ENCODE results near the gene MSI2.

The MSI2 gene

GRCh38 chr17:57381498-57381897 is 125.2 kb downstream of the MSI2 start:
- Histone ChIP-seq H3K27ac (ENCODE audit: low read depth, low read length) (no peak overlapping the region), H3K9me2 (replicated peaks; ENCODE audit: insufficient read depth, low read length) (no peaks in the 10 kb centered on the region), H3K79me2 (ENCODE audit: insufficient read depth, low read length) (peaks cover 40% of the 10 kb centered on the region), H3K27me3 (ENCODE audit: low read length) (no peaks in the 10 kb centered on the region), H3K36me3 (ENCODE audit: low read length) (no peaks in the 10 kb centered on the region), H3F3A (ENCODE audit: insufficient read depth) (no peaks in the 10 kb centered on the region), H2AFZ (ENCODE audit: low read depth, low read length, severe bottlenecking) (no peak overlapping the region), H3K9ac (ENCODE audit: low read length) (no peak overlapping the region), H4K20me1 (ENCODE audit: low read depth, low read length) (no peaks in the 10 kb centered on the region), H3K4me2 (ENCODE audit: low read depth, low read length, poor library complexity, severe bottlenecking) (no peak overlapping the region), H3K9me3 (ENCODE audit: insufficient read depth, low read length) (no peaks in the 10 kb centered on the region), H3K4me3 (ENCODE audit: insufficient read depth, low read length, poor library complexity, severe bottlenecking) (no peak overlapping the region)
- TF ChIP-seq CTCF (IDR thresholded peaks at IDR 0.05; ENCODE audit: insufficient read depth, low read length, poor library complexity, severe bottlenecking) (no peak), EZH2phosphoT487 (conservative IDR thresholded peaks at IDR 0.05; ENCODE audit: low read length) (no peak)

DNA sequence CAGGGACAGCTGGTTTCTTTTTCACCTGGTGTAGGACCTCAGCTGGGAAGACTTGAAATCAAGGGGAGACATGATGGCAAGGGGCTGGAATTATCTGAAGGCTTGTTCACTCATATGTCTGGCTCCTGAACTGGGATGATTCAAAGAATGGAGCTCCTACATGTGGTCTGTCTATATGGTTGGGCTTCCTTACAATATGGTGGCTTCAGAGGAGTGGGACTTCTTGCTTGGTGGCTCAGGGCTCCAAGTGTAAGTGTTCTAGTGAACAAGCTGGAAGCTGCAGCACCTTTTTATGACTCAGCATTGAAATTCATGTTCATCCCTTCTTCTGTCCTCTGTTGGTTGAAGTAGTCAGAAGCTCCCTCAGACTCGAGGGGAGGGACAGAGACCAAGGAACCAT is 127.9 kb downstream of the MSI2 start:
- no peaks in the 10 kb centered on the region for H3F3A ChIP-seq (ENCODE audit: insufficient read depth)
- H2AFZ ChIP-seq (ENCODE audit: low read depth, low read length, severe bottlenecking), result no peak overlapping the region
- H3K36me3 ChIP-seq (ENCODE audit: low read length), result 0 out of 2 replicates have a peak, but pooled peaks cover 3% of the 10 kb centered on the region
- no peaks in the 10 kb centered on the region for H3K9me3 ChIP-seq (ENCODE audit: insufficient read depth, low read length)
- H3K4me3 ChIP-seq (ENCODE audit: insufficient read depth, low read length, poor library complexity, severe bottlenecking), result no peak overlapping the region
- no peak overlapping the region for H3K4me2 ChIP-seq (ENCODE audit: low read depth, low read length, poor library complexity, severe bottlenecking)
- H3K9me2 ChIP-seq (replicated peaks; ENCODE audit: insufficient read depth, low read length), result no peaks in the 10 kb centered on the region
- H3K79me2 ChIP-seq (ENCODE audit: insufficient read depth, low read length), result peaks cover 45% of the 10 kb centered on the region
- H3K27me3 ChIP-seq (ENCODE audit: low read length), result no peaks in the 10 kb centered on the region
- TF ChIP-seq EZH2phosphoT487 (conservative IDR thresholded peaks at IDR 0.05; ENCODE audit: low read length) (no peak), CTCF (IDR thresholded peaks at IDR 0.05; ENCODE audit: insufficient read depth, low read length, poor library complexity, severe bottlenecking) (no peak)
- no peak overlapping the region for H3K9ac ChIP-seq (ENCODE audit: low read length)
- no peaks in the 10 kb centered on the region for H4K20me1 ChIP-seq (ENCODE audit: low read depth, low read length)
- no peak overlapping the region for H3K27ac ChIP-seq (ENCODE audit: low read depth, low read length)

DNA sequence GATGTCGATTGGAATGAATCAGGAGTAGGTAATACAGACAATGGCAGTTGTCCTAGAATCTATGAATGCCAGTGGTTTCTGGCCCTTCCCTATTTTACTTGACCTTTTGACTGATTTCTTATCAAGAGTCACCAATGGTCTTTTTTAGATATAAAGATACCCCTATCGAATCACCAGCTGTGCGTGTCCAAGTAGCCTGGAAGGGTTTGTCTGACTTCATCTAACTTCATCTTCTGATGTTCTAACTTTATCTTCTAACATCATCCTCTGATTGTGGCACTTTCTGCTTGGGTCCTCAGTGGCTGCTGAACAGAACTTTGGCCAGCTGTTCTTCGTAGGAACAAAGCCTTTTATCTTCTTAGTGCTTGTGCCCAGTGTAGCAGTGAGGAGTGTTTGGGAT is 129.7 kb downstream of the MSI2 start:
- no peak overlapping the region for H2AFZ ChIP-seq (ENCODE audit: low read depth, low read length, severe bottlenecking)
- H3K27ac ChIP-seq (ENCODE audit: low read depth, low read length), result no peak overlapping the region
- H4K20me1 ChIP-seq (ENCODE audit: low read depth, low read length), result no peaks in the 10 kb centered on the region
- no peaks in the 10 kb centered on the region for H3F3A ChIP-seq (ENCODE audit: insufficient read depth)
- H3K27me3 ChIP-seq (ENCODE audit: low read length), result no peaks in the 10 kb centered on the region
- no peaks in the 10 kb centered on the region for H3K9me3 ChIP-seq (ENCODE audit: insufficient read depth, low read length)
- H3K9ac ChIP-seq (ENCODE audit: low read length), result no peak overlapping the region
- H3K9me2 ChIP-seq (replicated peaks; ENCODE audit: insufficient read depth, low read length), result no peaks in the 10 kb centered on the region
- TF ChIP-seq CTCF (IDR thresholded peaks at IDR 0.05; ENCODE audit: insufficient read depth, low read length, poor library complexity, severe bottlenecking) (no peak), EZH2phosphoT487 (conservative IDR thresholded peaks at IDR 0.05; ENCODE audit: low read length) (no peak)
- 0 out of 2 replicates have a peak, but pooled peaks cover 3% of the 10 kb centered on the region for H3K36me3 ChIP-seq (ENCODE audit: low read length)
- peaks cover 43% of the 10 kb centered on the region for H3K79me2 ChIP-seq (ENCODE audit: insufficient read depth, low read length)
- H3K4me2 ChIP-seq (ENCODE audit: low read depth, low read length, poor library complexity, severe bottlenecking), result no peak overlapping the region
- H3K4me3 ChIP-seq (ENCODE audit: insufficient read depth, low read length, poor library complexity, severe bottlenecking), result no peak overlapping the region

Measured in SU-DHL-6 (cell line).